Upper lobe of right lung (tissue), 1 donor: ENCODE measurements around the gene ACY1. TPM values are rescaled to one million over a fixed set of nuclear protein-coding genes. Genes with fewer than 3 reads are reported as not detected.
"Not testable (repeated sequence)": the region's sequence is repeated elsewhere in the genome, so short reads cannot be mapped to it uniquely, and the experiment has no call there.

Experiments used
- ATAC-seq: fragments of 200-7000 bp; cut with Tn5 transposase; one replicate; pipeline ENCODE4 v1.9.1; 2020; ENCODE audit warnings: mild to moderate bottlenecking, moderate library complexity
- DNase-seq: peaks from one replicate; pipeline ENCODE4 v3.0.0-alpha.2; 2020
- H3K27ac ChIP-seq: fragments of 200-600 bp; one replicate; pipeline ENCODE4 v1.8.0; 2022
- H3K27me3 ChIP-seq: fragments of 200-600 bp; one replicate; pipeline ENCODE4 v1.8.0; 2022; ENCODE audit warnings: mild to moderate bottlenecking
- H3K36me3 ChIP-seq: fragments of 200-600 bp; one replicate; pipeline ENCODE4 v1.8.0; 2022
- H3K4me1 ChIP-seq: fragments of 200-600 bp; one replicate; pipeline ENCODE4 v1.8.0; 2022
- H3K4me3 ChIP-seq: fragments of 200-600 bp; one replicate; pipeline ENCODE4 v1.8.0; 2022; ENCODE audit warnings: mild to moderate bottlenecking
- H3K9me3 ChIP-seq: fragments of 200-600 bp; one replicate; pipeline ENCODE4 v1.8.0; 2022
- intact Hi-C: fragments of 100-400 bp; cut with DNase I; formaldehyde crosslinking; loops from one replicate; pipeline ENCODE4 v1.11.0; 2022
- total RNA-seq: library from RNA; stranded (reverse); fragmentation: NEBNext Ultra II Directional; extraction: Animal tissue kit (Norgen Biotek cat#: 25700); gene quantifications from one replicate; pipeline ENCODE4 v1.2.1, GENCODE V29; 2021
- TF ChIP-seq, protein P1 (sequence below): fragments of 200-600 bp; IDR thresholded peaks from one replicate; pipeline ENCODE4 v1.8.0; 2022; ENCODE audit warnings: antibody characterized with exemption
- donor health status: DM: no; HTN: yes; CAD: no; lungs with severe emphysema.

Gene ACY1
- total RNA-seq, 1 donor from 2014 or later, result 26.5 TPM

GRCh38 chr3:52029053-52029452 lies 45.7 kb downstream of the ACY1 start:
- no peak overlapping the region for H3K27ac ChIP-seq
- ATAC-seq, result no peak
- intact Hi-C loops, result no loop called here
- DNase-seq, result no peak
- no peaks in the 10 kb centered on the region for H3K36me3 ChIP-seq
- no peaks in the 10 kb centered on the region for H3K27me3 ChIP-seq
- TF ChIP-seq, protein P1, sequence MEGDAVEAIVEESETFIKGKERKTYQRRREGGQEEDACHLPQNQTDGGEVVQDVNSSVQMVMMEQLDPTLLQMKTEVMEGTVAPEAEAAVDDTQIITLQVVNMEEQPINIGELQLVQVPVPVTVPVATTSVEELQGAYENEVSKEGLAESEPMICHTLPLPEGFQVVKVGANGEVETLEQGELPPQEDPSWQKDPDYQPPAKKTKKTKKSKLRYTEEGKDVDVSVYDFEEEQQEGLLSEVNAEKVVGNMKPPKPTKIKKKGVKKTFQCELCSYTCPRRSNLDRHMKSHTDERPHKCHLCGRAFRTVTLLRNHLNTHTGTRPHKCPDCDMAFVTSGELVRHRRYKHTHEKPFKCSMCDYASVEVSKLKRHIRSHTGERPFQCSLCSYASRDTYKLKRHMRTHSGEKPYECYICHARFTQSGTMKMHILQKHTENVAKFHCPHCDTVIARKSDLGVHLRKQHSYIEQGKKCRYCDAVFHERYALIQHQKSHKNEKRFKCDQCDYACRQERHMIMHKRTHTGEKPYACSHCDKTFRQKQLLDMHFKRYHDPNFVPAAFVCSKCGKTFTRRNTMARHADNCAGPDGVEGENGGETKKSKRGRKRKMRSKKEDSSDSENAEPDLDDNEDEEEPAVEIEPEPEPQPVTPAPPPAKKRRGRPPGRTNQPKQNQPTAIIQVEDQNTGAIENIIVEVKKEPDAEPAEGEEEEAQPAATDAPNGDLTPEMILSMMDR, result no peak
- no peaks in the 10 kb centered on the region for H3K4me1 ChIP-seq
- H3K9me3 ChIP-seq, result no peaks in the 10 kb centered on the region
- H3K4me3 ChIP-seq, result no peak overlapping the region

GRCh38 chr3:52029535-52029934 lies 46.2 kb downstream of the ACY1 start:
- TF ChIP-seq, protein P1, result no peak
- Histone ChIP-seq H3K27me3 (no peaks in the 10 kb centered on the region), H3K36me3 (no peaks in the 10 kb centered on the region), H3K4me3 (no peak overlapping the region), H3K27ac (no peak overlapping the region), H3K9me3 (no peaks in the 10 kb centered on the region), H3K4me1 (no peaks in the 10 kb centered on the region)
- DNase-seq (no peak), ATAC-seq (no peak)
- intact Hi-C loops, result no loop called here

DNA sequence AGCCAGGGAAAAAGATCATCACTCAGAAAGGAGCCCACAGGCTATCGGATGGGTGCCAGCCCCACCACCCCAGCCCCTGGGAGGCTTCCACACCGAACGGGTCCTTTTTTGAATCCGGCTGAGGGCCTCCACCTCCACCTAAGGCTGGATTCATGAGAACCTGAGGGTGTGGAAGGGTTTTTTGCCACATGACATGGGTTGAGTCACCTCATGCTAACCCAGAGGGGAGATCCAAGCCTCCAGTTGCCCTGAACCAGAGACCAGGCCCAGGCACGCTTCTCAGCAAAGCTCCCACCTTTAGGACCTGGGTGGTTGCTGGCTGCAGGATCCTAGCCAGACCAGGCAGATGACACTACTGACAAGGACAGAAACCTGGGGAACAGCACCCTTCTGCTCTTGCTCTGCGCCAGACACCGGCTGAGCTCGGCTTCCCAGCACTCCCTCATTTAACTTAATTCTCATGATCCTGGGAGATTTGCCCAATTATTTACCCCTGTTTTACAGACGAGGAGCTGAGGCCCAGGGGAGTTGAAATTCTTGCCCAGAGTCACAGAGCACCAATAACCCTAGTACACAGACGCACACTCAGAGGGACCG lies 47.5 kb downstream of the ACY1 start:
- Histone ChIP-seq H3K9me3 (no peaks in the 10 kb centered on the region), H3K4me1 (no peaks in the 10 kb centered on the region), H3K27ac (no peak overlapping the region), H3K27me3 (no peaks in the 10 kb centered on the region), H3K36me3 (no peaks in the 10 kb centered on the region), H3K4me3 (no peak overlapping the region)
- intact Hi-C loops, result no loop called here
- TF ChIP-seq, protein P1, result no peak
- ATAC-seq (no peak), DNase-seq (no peak)

- no peak overlapping the region for H3K4me3 ChIP-seq
- ATAC-seq, result no peak
- no peaks in the 10 kb centered on the region for H3K4me1 ChIP-seq
- H3K27me3 ChIP-seq, result no peaks in the 10 kb centered on the region
- intact Hi-C loops, result no loop called here
- no peaks in the 10 kb centered on the region for H3K36me3 ChIP-seq
- TF ChIP-seq, protein P1, result no peak
- H3K9me3 ChIP-seq, result no peaks in the 10 kb centered on the region
- DNase-seq, result no peak
- H3K27ac ChIP-seq, result no peak overlapping the region
These were observed 48.6 kb downstream of the ACY1 start for GRCh38 chr3:52031896-52032295.

DNA sequence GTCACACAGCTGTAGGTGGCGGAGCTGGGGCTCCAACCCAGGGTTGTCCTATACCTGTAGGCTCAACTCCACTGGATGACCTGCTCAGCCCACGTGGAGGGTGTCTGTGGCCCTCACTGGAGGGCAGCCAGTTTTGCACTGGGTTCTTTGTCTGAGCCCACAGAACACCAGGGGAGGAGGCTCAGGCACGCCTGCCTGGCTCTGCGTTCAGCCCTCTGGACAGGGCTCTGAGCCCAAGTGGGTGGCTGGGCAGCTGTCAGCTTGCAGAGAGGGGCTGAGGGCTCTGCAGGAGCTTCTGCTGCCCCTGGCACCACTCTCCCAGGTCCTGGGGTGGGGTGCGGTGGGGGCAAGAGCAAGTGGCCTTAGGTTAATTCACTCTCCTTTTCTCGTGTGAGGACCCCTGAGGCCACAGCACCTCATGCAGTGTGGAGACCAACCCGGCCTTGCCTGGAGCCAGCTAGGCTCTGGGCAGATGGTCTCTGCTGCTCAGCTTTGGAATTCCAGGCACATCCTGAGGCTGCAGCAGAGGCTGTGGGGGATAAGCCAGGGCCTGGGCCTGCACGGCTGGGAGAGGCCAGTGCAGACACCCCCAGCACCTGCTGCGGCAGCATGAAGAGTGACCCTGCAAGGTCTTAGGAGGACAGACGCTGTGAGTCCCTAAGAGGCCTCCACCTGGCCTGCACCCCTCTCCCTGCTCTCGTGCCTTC lies 49.5 kb downstream of the ACY1 start:
- intact Hi-C loops, result no loop called here
- no peak for DNase-seq

GRCh38 chr3:52033748-52034147 lies 50.4 kb downstream of the ACY1 start:
- H3K27me3 ChIP-seq, H3K9me3 ChIP-seq, H3K36me3 ChIP-seq, H3K27ac ChIP-seq, H3K4me1 ChIP-seq, intact Hi-C loops, DNase-seq, ATAC-seq, H3K4me3 ChIP-seq: not testable (repeated sequence)

More for the DNA sequence above, 49.5 kb downstream of the ACY1 start:
- TF ChIP-seq, protein P1, result no peak
- Histone ChIP-seq H3K4me3 (no peak overlapping the region), H3K4me1 (no peaks in the 10 kb centered on the region), H3K36me3 (no peaks in the 10 kb centered on the region), H3K9me3 (no peaks in the 10 kb centered on the region), H3K27ac (no peak overlapping the region), H3K27me3 (no peaks in the 10 kb centered on the region)
- no peak for ATAC-seq
